GM21367 (cell line): ENCODE results near the gene ETFBKMT.

Experiments
- ATAC-seq: cut with Tn5 transposase; IDR thresholded peaks from one replicate; pipeline ENCODE4 v1.9.1; 2021; ENCODE audit not compliant: unreplicated experiment

ETFBKMT gene

GRCh38 chr12:31659087-31659942 lies at the start of gene ETFBKMT:
Gene ETFBKMT, plus strand, starts transcription at chr12:31659688. Its CDS starts 2,266 bp downstream, at chr12:31661954.
- peak; percentile 99 for ATAC-seq

- no peak for ATAC-seq
These were observed 46.7 kb upstream of the ETFBKMT start for GRCh38 chr12:31612819-31613218.

GRCh38 chr12:31618228-31619025 lies 41.1 kb upstream of the ETFBKMT start:
- ATAC-seq = no peak

GRCh38 chr12:31620311-31620710 lies 39.2 kb upstream of the ETFBKMT start:
- no peak for ATAC-seq

GRCh38 chr12:31622038-31622437 lies 37.5 kb upstream of the ETFBKMT start:
- ATAC-seq = no peak

- no peak for ATAC-seq
These were observed 33.1 kb upstream of the ETFBKMT start for GRCh38 chr12:31626270-31626995.

GRCh38 chr12:31627456-31628054 lies 31.9 kb upstream of the ETFBKMT start:
- ATAC-seq = no peak

- no peak for ATAC-seq
These were observed 29.4 kb upstream of the ETFBKMT start for GRCh38 chr12:31629756-31630732.

- ATAC-seq = no peak
These were observed 28.3 kb upstream of the ETFBKMT start for GRCh38 chr12:31631023-31631724.

- ATAC-seq = no peak
These were observed 27.7 kb upstream of the ETFBKMT start for GRCh38 chr12:31631809-31632208.

- ATAC-seq = no peak
These were observed 26.0 kb upstream of the ETFBKMT start for GRCh38 chr12:31633464-31633863.

GRCh38 chr12:31634620-31635019 lies 24.9 kb upstream of the ETFBKMT start:
- ATAC-seq = no peak

GRCh38 chr12:31641509-31642090 lies 17.9 kb upstream of the ETFBKMT start:
- no peak for ATAC-seq

GRCh38 chr12:31644536-31644935 lies 15.0 kb upstream of the ETFBKMT start:
- no peak for ATAC-seq

- ATAC-seq = no peak
These were observed 13.6 kb upstream of the ETFBKMT start for GRCh38 chr12:31645924-31646323.

GRCh38 chr12:31647086-31647491 lies 12.4 kb upstream of the ETFBKMT start:
- ATAC-seq = no peak

- no peak for ATAC-seq
These were observed 8.6 kb upstream of the ETFBKMT start for GRCh38 chr12:31650918-31651317.

- ATAC-seq = no peak
These were observed 7.5 kb upstream of the ETFBKMT start for GRCh38 chr12:31651893-31652521.
